Endothelial cell of hepatic sinusoid (primary cell): Measurements from ENCODE around the gene SCUBE1.

ENCODE experiments used
- in situ Hi-C: cut with HindIII; loops from 2 replicates; pipeline ENCODE4 v1.10.0; 2017; ENCODE audit warnings: low sequenced_read_pairs

Gene SCUBE1

GRCh38 chr22:43148581-43148980, 194.6 kb downstream of the SCUBE1 start:
- in situ Hi-C loops = no loop called here

GRCh38 chr22:43147821-43148220, 195.4 kb downstream of the SCUBE1 start:
- in situ Hi-C loops = no loop called here
